ENCODE results near the gene PPRC1.

The PPRC1 gene

DNA sequence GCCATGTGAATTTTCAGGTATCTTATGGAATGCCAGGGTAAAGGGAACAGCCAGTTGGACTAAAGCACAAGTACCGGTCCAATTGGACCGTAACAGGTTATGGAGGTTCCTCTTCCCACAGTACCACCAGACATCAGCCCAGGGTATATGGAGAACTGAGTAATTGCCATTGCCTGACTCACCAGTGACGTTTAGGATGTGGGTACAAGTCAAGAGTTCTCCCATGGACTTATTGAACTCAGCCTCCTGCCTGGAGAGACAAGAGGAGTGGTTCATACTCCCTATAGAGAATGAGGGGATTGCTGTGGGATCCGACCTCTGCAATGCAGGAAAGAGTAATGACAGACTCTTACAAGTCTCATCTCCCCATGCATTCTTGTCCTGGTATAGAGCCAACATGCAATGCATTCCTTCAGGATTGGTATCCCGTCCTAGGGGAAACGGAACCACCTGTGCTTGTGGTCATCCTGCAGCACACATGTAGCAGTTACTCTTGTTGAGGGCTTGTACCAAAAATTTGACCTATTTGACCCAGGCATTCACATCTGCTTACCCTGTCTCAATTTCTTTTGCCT is 62.5 kb downstream of the PPRC1 start:
- no peak for DNase-seq (ENCODE audit: low spot score)

DNA sequence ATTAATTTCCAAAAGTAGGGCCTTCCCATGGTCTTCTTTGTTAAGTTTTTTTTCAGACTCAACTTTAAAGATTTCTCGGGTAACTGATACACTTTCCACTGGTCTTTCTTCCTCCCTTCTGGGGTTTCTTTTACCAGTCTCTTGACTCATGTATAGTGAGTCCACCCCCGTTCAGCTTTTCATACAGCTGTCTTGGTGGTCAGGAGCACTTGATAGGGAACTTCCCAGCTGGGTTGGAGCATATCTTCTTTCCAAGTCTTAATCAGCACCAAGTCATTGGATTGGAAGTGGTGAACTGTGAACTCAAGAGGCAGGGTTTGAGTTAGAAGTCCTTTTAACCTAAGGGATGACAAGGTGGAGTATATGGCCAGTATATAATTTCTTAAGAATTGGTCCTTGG is 64.1 kb downstream of the PPRC1 start:
- DNase-seq (ENCODE audit: low spot score), result no peak

DNA sequence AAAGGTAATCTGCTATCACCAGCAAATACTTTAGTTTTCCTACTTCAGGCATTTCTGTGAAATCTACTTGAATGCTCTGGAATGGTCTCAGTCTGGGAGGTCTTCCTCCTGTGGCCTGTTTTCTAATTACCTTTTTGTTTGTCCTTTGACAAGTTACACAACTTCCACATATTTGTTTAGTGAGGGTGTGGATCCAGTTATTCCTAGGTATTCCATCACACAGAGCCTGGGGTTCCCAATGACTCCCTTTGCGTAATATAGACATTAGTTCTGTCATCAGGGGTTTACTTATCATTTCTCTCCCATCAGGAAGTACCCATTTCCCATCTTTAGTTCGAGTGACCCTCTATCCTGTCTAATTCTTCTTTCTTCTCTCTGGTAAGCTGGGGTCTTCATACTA is 65.2 kb downstream of the PPRC1 start:
- DNase-seq (ENCODE audit: low spot score), result no peak
